ENCODE measurements around the gene FAN1. TPM values are rescaled to one million over a fixed set of nuclear protein-coding genes. Genes with fewer than 3 reads are reported as not detected.

Gene FAN1
- total RNA-seq, 1 donor from 2014 or later = 18.4 TPM

DNA sequence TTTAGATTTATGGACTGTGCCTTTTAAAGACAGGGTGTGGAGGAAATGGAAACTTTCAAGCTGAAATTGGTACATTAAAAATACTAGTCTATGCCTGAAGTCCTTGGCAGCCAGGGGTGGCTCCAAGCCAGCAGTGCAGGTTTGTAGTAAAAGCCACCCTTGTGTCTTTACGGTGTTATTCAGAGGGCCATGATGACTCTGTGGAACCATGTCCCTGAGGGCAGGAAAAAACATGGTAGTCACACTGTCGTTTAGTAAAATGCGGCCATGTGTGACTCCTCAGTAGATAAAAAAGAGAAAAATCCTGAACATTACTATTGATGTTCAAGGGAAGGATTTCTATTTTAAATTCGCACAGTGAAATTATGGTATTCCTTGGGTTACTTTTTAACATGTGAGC is 2.7 kb downstream of the FAN1 start:
- no peaks in the 10 kb centered on the region for H3K9me3 ChIP-seq
- ATAC-seq (no peak), DNase-seq (no peak)
- no peak overlapping the region for H3K4me3 ChIP-seq
- peaks cover 8% of the 10 kb centered on the region for H3K4me1 ChIP-seq
- intact Hi-C loops (cut with DNase I) = no loop called here
- no peak overlapping the region for H3K27ac ChIP-seq
- no peaks in the 10 kb centered on the region for H3K27me3 ChIP-seq
- TF ChIP-seq, protein P1, sequence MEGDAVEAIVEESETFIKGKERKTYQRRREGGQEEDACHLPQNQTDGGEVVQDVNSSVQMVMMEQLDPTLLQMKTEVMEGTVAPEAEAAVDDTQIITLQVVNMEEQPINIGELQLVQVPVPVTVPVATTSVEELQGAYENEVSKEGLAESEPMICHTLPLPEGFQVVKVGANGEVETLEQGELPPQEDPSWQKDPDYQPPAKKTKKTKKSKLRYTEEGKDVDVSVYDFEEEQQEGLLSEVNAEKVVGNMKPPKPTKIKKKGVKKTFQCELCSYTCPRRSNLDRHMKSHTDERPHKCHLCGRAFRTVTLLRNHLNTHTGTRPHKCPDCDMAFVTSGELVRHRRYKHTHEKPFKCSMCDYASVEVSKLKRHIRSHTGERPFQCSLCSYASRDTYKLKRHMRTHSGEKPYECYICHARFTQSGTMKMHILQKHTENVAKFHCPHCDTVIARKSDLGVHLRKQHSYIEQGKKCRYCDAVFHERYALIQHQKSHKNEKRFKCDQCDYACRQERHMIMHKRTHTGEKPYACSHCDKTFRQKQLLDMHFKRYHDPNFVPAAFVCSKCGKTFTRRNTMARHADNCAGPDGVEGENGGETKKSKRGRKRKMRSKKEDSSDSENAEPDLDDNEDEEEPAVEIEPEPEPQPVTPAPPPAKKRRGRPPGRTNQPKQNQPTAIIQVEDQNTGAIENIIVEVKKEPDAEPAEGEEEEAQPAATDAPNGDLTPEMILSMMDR (IDR thresholded peaks at IDR 0.05) = no peak
- peaks cover 13% of the 10 kb centered on the region for H3K36me3 ChIP-seq

DNA sequence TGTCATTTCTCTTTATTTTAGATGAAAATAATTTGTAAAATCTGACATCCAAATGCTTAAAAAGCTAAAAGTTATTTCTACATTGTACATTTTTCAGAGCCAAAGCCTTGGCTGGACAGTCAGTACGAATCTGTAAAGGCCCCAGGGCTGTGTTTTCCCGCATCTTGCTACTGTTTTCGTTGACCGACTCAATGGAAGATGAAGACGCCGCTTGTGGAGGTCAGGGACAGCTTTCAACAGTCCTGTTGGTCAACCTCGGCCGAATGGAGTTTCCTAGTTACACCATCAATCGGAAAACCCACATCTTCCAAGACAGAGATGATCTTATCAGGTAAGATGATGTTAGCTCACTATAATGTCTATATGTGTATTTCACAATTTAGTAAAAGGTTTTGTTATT is 10.0 kb downstream of the FAN1 start:
- Histone ChIP-seq H3K36me3 (peaks cover 80% of the 10 kb centered on the region), H3K27ac (no peak overlapping the region), H3K4me1 (no peaks in the 10 kb centered on the region), H3K9me3 (no peaks in the 10 kb centered on the region), H3K27me3 (no peaks in the 10 kb centered on the region), H3K4me3 (no peak overlapping the region)
- TF ChIP-seq, protein P1 (IDR thresholded peaks at IDR 0.05) = no peak
- intact Hi-C loops (cut with DNase I) = no loop called here
- DNase-seq (no peak), ATAC-seq (no peak)

GRCh38 chr15:30917013-30917412 is 13.3 kb downstream of the FAN1 start:
- Histone ChIP-seq H3K4me3 (no peak overlapping the region), H3K27ac (no peak overlapping the region), H3K27me3 (no peaks in the 10 kb centered on the region), H3K4me1 (no peaks in the 10 kb centered on the region), H3K36me3 (peaks cover 95% of the 10 kb centered on the region), H3K9me3 (no peaks in the 10 kb centered on the region)
- TF ChIP-seq, protein P1 (IDR thresholded peaks at IDR 0.05) = no peak
- intact Hi-C loops (cut with DNase I) = no loop called here
- ATAC-seq = no peak
- DNase-seq = no peak

GRCh38 chr15:30917675-30918074 is 14.0 kb downstream of the FAN1 start:
- TF ChIP-seq, protein P1 (IDR thresholded peaks at IDR 0.05) = no peak
- intact Hi-C loops (cut with DNase I) = no loop called here
- DNase-seq (no peak), ATAC-seq (no peak)
- peaks cover 95% of the 10 kb centered on the region for H3K36me3 ChIP-seq
- no peak overlapping the region for H3K27ac ChIP-seq
- H3K9me3 ChIP-seq = no peaks in the 10 kb centered on the region
- no peaks in the 10 kb centered on the region for H3K4me1 ChIP-seq
- no peak overlapping the region for H3K4me3 ChIP-seq
- H3K27me3 ChIP-seq = no peaks in the 10 kb centered on the region

DNA sequence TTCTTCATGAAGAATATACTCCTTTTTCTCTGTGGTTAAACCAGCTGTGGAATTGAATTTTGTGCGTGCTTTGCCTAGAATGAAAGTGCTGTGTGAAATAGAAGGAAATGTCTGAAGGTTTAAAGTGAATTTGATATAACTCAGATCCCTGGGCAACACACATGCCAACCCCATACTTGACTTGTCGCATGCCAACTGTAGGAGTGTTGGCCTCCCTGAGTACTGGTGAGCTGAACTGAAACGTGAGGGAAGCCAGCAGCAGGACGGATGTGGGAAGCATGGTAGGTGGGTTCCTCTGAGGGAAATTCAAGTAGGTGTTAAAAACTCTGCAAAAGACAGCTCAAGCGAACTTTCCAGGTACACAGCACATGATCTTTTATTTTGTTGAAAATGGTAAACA is 14.7 kb downstream of the FAN1 start:
- no peak for DNase-seq
- Histone ChIP-seq H3K9me3 (no peaks in the 10 kb centered on the region), H3K4me3 (no peak overlapping the region), H3K4me1 (no peaks in the 10 kb centered on the region), H3K27ac (no peak overlapping the region), H3K27me3 (no peaks in the 10 kb centered on the region), H3K36me3 (peaks cover 96% of the 10 kb centered on the region)
- TF ChIP-seq, protein P1 (IDR thresholded peaks at IDR 0.05) = no peak
- intact Hi-C loops (cut with DNase I) = no loop called here
- no peak for ATAC-seq

GRCh38 chr15:30919877-30920550 is 16.3 kb downstream of the FAN1 start:
- H3K36me3 ChIP-seq = peaks cover 96% of the 10 kb centered on the region
- H3K9me3 ChIP-seq = no peaks in the 10 kb centered on the region
- H3K27me3 ChIP-seq = no peaks in the 10 kb centered on the region
- intact Hi-C loops (cut with DNase I) = no loop called here
- ATAC-seq = no peak
- no peak overlapping the region for H3K27ac ChIP-seq
- H3K4me3 ChIP-seq = no peak overlapping the region
- DNase-seq = no peak
- no peaks in the 10 kb centered on the region for H3K4me1 ChIP-seq
- TF ChIP-seq, protein P1 (IDR thresholded peaks at IDR 0.05) = no peak

Measured in upper lobe of right lung (tissue), 1 donor.